K562 (cell line): Measurements from ENCODE around the gene SLC29A2. TPM values are rescaled to one million over a fixed set of nuclear protein-coding genes. Genes with fewer than 3 reads are reported as not detected.

Experiments
- BRF1 ChIP-seq: IDR thresholded peaks from 3 replicates; pipeline ENCODE4 v1.6.1; 2011; ENCODE audit warnings: borderline replicate concordance, mild to moderate bottlenecking; ENCODE audit not compliant: insufficient read length; ENCODE audit errors: extremely low read depth
- CBFA2T2 ChIP-seq: fragments of 450-650 bp; conservative IDR thresholded peaks from 2 replicates; pipeline ENCODE4 v1.6.1; 2017; ENCODE audit warnings: mild to moderate bottlenecking
- CREB3L1 ChIP-seq: fragments of 450-650 bp; IDR thresholded peaks from 2 replicates; pipeline ENCODE4 v1.6.1; 2014; ENCODE audit warnings: low read depth, mild to moderate bottlenecking, moderate library complexity, borderline replicate concordance
- CTBP1 ChIP-seq: fragments of 450-650 bp; IDR thresholded peaks from 2 replicates; pipeline ENCODE4 v1.6.1; 2016; ENCODE audit warnings: borderline replicate concordance
- EGR1 ChIP-seq: fragments of 450-650 bp; conservative IDR thresholded peaks from 2 replicates; pipeline ENCODE4 v1.6.1; 2017; ENCODE audit warnings: mild to moderate bottlenecking
- GTF2A2 ChIP-seq: IDR thresholded peaks from 2 replicates; pipeline ENCODE4 v1.6.1; 2016; ENCODE audit warnings: mild to moderate bottlenecking, missing genetic modification characterization, missing compliant biosample characterization
- MXI1 ChIP-seq: IDR thresholded peaks from 2 replicates; pipeline ENCODE4 v1.6.1; 2011; ENCODE audit warnings: low read depth, mild to moderate bottlenecking, improper control_type of control experiment, low read length
- MYBL2 ChIP-seq, 2 experiments: fragments of 450-650 bp in 1 of 2; sonication (generic) in 1 of 2; formaldehyde crosslinking in 1 of 2; IDR thresholded peaks; 2 replicates each; pipeline versions ENCODE4 v1.6.1 to v1.8.1; 2017 to 2022; ENCODE audit warnings: borderline replicate concordance in 1 of 2, inconsistent platforms in 1 of 2, low read depth in 1 of 2, mild to moderate bottlenecking in 1 of 2, missing genetic modification reagents in 1 of 2, moderate library complexity in 1 of 2
- NRF1 ChIP-seq, 2 experiments: fragments of 450-650 bp; IDR thresholded peaks in 1 of 2; conservative IDR thresholded peaks in 1 of 2; 2 replicates each; pipeline ENCODE4 v1.6.1; 2014; ENCODE audit warnings: mild to moderate bottlenecking in 2 of 2
- PCBP2 ChIP-seq: fragments of 200-400 bp; formaldehyde crosslinking; IDR thresholded peaks from 2 replicates; pipeline ENCODE4 v1.6.1; 2018; ENCODE audit warnings: low read length, low read depth, mild to moderate bottlenecking, moderate library complexity; ENCODE audit not compliant: poor library complexity, severe bottlenecking
- RFX7 ChIP-seq: fragments of 250-450 bp; sonication (Bioruptor Pico); IDR thresholded peaks from 2 replicates; pipeline ENCODE4 v1.5.1; 2021; ENCODE audit warnings: mild to moderate bottlenecking
- STAT5B ChIP-seq: fragments of 250-450 bp; sonication (Bioruptor Pico); IDR thresholded peaks from 2 replicates; pipeline ENCODE4 v1.8.0; 2021; ENCODE audit warnings: mild to moderate bottlenecking, inconsistent platforms
- TAF15 ChIP-seq: fragments of 200-400 bp; formaldehyde crosslinking; IDR thresholded peaks from 2 replicates; pipeline ENCODE4 v1.6.1; 2017; ENCODE audit warnings: mild to moderate bottlenecking, low read depth, low read length, moderate library complexity
- TARDBP ChIP-seq: fragments of 450-650 bp; IDR thresholded peaks from 2 replicates; pipeline ENCODE4 v1.6.1; 2016
- XRCC5 ChIP-seq: fragments of 200-400 bp; formaldehyde crosslinking; IDR thresholded peaks from 2 replicates; pipeline ENCODE4 v1.6.1; 2017; ENCODE audit warnings: low read depth, mild to moderate bottlenecking, low read length
- ZNF197 ChIP-seq: fragments of 200-800 bp; sonication (Bioruptor generic); IDR thresholded peaks from 2 replicates; pipeline ENCODE4 v1.6.1; 2016; ENCODE audit warnings: low read depth, missing genetic modification characterization, missing compliant biosample characterization
- ZNF253 ChIP-seq: fragments of 250-450 bp; sonication (Bioruptor Pico); conservative IDR thresholded peaks from 2 replicates; pipeline ENCODE4 v1.6.1; 2021; ENCODE audit warnings: mild to moderate bottlenecking
- ZNF384 ChIP-seq: IDR thresholded peaks from 2 replicates; pipeline ENCODE4 v1.6.1; 2012; ENCODE audit warnings: low read depth, low read length, improper control_type of control experiment
- polyA plus RNA-seq, 8 experiments: library from polyadenylated mRNA; depleted of rRNA in 4 of 8; stranded (reverse) in 5 of 8; unstranded in 3 of 8; fragments of >200 nt; fragmentation: Nextera tagmentation in 2 of 8; fragmentation: Illumina TruSeq in 1 of 8; extraction: Ambion mirVana in 2 of 8; extraction: Trizol in 1 of 8; gene quantifications; 2 replicates each; pipeline versions ENCODE4 v1.2.1 to v1.2.3, GENCODE V29; 2011 to 2014; ENCODE audit warnings: inconsistent platforms in 1 of 8, missing spikeins in 1 of 8
- total RNA-seq, 7 experiments: library from RNA; depleted of rRNA in 6 of 7; stranded (reverse); fragments of >200 nt in 6 of 7; fragmentation: Illumina TruSeq in 2 of 7; extraction: Trizol in 2 of 7; gene quantifications; 2 replicates each; pipeline versions ENCODE4 v1.2.1 to v1.2.3, GENCODE V29; 2011 to 2021; ENCODE audit warnings: low replicate concordance in 1 of 7
- TF ChIP-seq, protein P1 (sequence below): sonication (generic); formaldehyde crosslinking; IDR thresholded peaks from 2 replicates; pipeline ENCODE4 v1.8.0; 2022; ENCODE audit warnings: mild to moderate bottlenecking, missing genetic modification reagents
- TF ChIP-seq, protein P2 (sequence below): fragments of 450-650 bp; IDR thresholded peaks from 2 replicates; pipeline ENCODE4 v1.6.1; 2016; ENCODE audit warnings: mild to moderate bottlenecking
- TF ChIP-seq, protein P3 (sequence below): fragments of 450-650 bp; IDR thresholded peaks from 2 replicates; pipeline ENCODE4 v1.6.1; 2016; ENCODE audit warnings: borderline replicate concordance

The SLC29A2 gene
- total and polyA plus RNA-seq, 9 of the 15 experiments (the other 6 are each of a cell fraction or from before 2014, with no cell fraction given) = 2.4 to 48.6 (median 14.2) TPM

- no peak for TF ChIP-seq CREB3L1
- no peak for TF ChIP-seq ZNF197 (CRISPR knock-in tag)
- no peak for TF ChIP-seq ZNF253 (CRISPR knock-in tag)
- peak; percentile 32; the same call in 1 of the 2 replicates for TF ChIP-seq ZNF384
- no peak for TF ChIP-seq TAF15
- TF ChIP-seq NRF1 (conservative IDR thresholded peaks at IDR 0.05 in 1 of 2, IDR thresholded peaks at IDR 0.05 in 1 of 2) = no peak
- no peak for TF ChIP-seq PCBP2
- no peak for TF ChIP-seq CBFA2T2
- TF ChIP-seq, protein P1, sequence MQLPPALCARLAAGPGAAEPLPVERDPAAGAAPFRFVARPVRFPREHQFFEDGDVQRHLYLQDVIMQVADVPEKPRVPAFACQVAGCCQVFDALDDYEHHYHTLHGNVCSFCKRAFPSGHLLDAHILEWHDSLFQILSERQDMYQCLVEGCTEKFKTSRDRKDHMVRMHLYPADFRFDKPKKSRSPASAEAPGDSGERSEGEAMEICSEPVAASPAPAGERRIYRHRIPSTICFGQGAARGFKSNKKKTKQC = no peak
- no peak for TF ChIP-seq STAT5B (CRISPR knock-in tag)
- TF ChIP-seq XRCC5 = peak; percentile 74; the same call in 1 of the 2 replicates
- TF ChIP-seq CTBP1 = peak; percentile 35; the same call in 1 of the 2 replicates
- no peak for TF ChIP-seq GTF2A2 (tag)
- no peak for TF ChIP-seq BRF1
- no peak for TF ChIP-seq RFX7 (CRISPR knock-in tag)
- TF ChIP-seq EGR1 = no peak
- TF ChIP-seq TARDBP = no peak
- TF ChIP-seq MYBL2 (IDR thresholded peaks at IDR 0.05; ENCODE audit: low read depth) = no peak
- TF ChIP-seq MYBL2 (CRISPR knock-in tag; IDR thresholded peaks at IDR 0.05; ENCODE audit: borderline replicate concordance) = no peak
- TF ChIP-seq, protein P2, sequence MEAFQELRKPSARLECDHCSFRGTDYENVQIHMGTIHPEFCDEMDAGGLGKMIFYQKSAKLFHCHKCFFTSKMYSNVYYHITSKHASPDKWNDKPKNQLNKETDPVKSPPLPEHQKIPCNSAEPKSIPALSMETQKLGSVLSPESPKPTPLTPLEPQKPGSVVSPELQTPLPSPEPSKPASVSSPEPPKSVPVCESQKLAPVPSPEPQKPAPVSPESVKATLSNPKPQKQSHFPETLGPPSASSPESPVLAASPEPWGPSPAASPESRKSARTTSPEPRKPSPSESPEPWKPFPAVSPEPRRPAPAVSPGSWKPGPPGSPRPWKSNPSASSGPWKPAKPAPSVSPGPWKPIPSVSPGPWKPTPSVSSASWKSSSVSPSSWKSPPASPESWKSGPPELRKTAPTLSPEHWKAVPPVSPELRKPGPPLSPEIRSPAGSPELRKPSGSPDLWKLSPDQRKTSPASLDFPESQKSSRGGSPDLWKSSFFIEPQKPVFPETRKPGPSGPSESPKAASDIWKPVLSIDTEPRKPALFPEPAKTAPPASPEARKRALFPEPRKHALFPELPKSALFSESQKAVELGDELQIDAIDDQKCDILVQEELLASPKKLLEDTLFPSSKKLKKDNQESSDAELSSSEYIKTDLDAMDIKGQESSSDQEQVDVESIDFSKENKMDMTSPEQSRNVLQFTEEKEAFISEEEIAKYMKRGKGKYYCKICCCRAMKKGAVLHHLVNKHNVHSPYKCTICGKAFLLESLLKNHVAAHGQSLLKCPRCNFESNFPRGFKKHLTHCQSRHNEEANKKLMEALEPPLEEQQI = no peak
- TF ChIP-seq, protein P3, sequence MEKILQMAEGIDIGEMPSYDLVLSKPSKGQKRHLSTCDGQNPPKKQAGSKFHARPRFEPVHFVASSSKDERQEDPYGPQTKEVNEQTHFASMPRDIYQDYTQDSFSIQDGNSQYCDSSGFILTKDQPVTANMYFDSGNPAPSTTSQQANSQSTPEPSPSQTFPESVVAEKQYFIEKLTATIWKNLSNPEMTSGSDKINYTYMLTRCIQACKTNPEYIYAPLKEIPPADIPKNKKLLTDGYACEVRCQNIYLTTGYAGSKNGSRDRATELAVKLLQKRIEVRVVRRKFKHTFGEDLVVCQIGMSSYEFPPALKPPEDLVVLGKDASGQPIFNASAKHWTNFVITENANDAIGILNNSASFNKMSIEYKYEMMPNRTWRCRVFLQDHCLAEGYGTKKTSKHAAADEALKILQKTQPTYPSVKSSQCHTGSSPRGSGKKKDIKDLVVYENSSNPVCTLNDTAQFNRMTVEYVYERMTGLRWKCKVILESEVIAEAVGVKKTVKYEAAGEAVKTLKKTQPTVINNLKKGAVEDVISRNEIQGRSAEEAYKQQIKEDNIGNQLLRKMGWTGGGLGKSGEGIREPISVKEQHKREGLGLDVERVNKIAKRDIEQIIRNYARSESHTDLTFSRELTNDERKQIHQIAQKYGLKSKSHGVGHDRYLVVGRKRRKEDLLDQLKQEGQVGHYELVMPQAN = no peak
- no peak for TF ChIP-seq MXI1
These were observed 14.9 kb upstream of the SLC29A2 start (continued) for GRCh38 chr11:66386171-66387069.
